ENCODE data around the gene ARHGAP25. TPM values are rescaled to one million over a fixed set of nuclear protein-coding genes. Genes with fewer than 3 reads are reported as not detected.

The ARHGAP25 gene
- total RNA-seq, 1 donor from 2014 or later, result 31.8 TPM

DNA sequence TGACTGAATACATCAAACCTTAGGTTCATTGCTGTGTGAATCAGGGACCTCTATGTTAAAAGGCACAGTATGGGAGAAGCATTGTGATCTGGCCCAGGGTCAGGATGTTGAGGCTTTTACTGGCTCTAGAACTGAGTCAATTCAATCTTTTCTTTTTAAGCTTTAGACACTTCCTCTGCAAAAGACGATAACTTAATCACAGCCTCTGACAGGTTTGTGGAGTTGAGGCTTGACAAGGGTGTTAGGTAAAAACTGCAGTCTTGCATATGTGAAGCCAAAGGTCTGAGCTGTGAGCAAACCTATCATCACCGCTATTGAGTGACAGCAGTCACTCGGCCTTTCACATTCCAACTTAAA lies 17.3 kb upstream of the ARHGAP25 start:
- TF ChIP-seq, protein P1, sequence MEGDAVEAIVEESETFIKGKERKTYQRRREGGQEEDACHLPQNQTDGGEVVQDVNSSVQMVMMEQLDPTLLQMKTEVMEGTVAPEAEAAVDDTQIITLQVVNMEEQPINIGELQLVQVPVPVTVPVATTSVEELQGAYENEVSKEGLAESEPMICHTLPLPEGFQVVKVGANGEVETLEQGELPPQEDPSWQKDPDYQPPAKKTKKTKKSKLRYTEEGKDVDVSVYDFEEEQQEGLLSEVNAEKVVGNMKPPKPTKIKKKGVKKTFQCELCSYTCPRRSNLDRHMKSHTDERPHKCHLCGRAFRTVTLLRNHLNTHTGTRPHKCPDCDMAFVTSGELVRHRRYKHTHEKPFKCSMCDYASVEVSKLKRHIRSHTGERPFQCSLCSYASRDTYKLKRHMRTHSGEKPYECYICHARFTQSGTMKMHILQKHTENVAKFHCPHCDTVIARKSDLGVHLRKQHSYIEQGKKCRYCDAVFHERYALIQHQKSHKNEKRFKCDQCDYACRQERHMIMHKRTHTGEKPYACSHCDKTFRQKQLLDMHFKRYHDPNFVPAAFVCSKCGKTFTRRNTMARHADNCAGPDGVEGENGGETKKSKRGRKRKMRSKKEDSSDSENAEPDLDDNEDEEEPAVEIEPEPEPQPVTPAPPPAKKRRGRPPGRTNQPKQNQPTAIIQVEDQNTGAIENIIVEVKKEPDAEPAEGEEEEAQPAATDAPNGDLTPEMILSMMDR (IDR thresholded peaks at IDR 0.05), result no peak
- H3K27ac ChIP-seq, result no peak overlapping the region
- peaks cover 8% of the 10 kb centered on the region for H3K4me1 ChIP-seq
- intact Hi-C loops (cut with DNase I), result no loop called here
- no peak for DNase-seq
- no peak for ATAC-seq
- H3K4me3 ChIP-seq, result no peak overlapping the region
- no peaks in the 10 kb centered on the region for H3K36me3 ChIP-seq
- no peaks in the 10 kb centered on the region for H3K27me3 ChIP-seq
- no peaks in the 10 kb centered on the region for H3K9me3 ChIP-seq

- no peak overlapping the region for H3K4me3 ChIP-seq
- H3K4me1 ChIP-seq, result peaks cover 8% of the 10 kb centered on the region
- no peaks in the 10 kb centered on the region for H3K9me3 ChIP-seq
- no peaks in the 10 kb centered on the region for H3K36me3 ChIP-seq
- no peak for DNase-seq
- TF ChIP-seq, protein P1 (IDR thresholded peaks at IDR 0.05), result no peak
- ATAC-seq, result no peak
- no peak overlapping the region for H3K27ac ChIP-seq
- no peaks in the 10 kb centered on the region for H3K27me3 ChIP-seq
- intact Hi-C loops (cut with DNase I), result no loop called here
Observed at GRCh38 chr2:68719912-68720311, 14.7 kb upstream of the ARHGAP25 start.

- no peak for DNase-seq
Observed at GRCh38 chr2:68720665-68721064, 13.9 kb upstream of the ARHGAP25 start.

DNA sequence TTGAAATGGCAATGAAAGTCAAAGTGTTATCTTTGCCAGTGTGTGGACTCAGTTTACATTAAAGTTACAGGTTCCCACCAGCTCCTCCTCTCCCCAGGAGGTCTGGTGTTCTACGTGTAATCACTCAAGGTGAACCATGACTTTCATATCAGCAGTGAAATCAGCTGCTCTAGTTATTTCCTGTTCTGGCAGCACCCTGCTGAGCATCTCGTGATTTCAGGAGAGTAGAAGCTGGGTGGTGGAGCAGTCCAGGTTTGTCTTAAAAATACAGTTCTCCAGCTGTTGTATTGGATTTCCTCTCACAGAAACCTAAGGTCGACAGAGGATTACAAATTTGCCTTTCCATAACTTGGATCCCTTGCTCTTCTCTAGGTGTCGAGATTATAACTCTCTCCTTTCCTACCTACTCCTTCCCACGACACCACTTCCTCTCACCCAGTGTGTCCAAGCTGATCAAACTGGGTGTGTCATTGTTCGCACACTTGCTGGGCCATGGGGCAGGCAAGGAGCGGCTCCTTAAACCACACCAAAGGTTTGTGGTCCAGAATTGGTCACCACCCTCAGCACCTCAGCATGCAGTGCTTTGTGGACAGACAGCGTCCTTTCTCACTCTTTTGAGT lies 13.0 kb upstream of the ARHGAP25 start:
- H3K27ac ChIP-seq, result peak overlapping the region; percentile 30
- no peaks in the 10 kb centered on the region for H3K9me3 ChIP-seq
- ATAC-seq, result peak; percentile 52
- TF ChIP-seq, protein P1 (IDR thresholded peaks at IDR 0.05), result no peak
- DNase-seq, result no peak
- no peaks in the 10 kb centered on the region for H3K27me3 ChIP-seq
- no peak overlapping the region for H3K4me3 ChIP-seq
- H3K4me1 ChIP-seq, result peaks cover 8% of the 10 kb centered on the region
- no peaks in the 10 kb centered on the region for H3K36me3 ChIP-seq
- intact Hi-C loops (cut with DNase I), result no loop called here

More at GRCh38 chr2:68720665-68721064, 13.9 kb upstream of the ARHGAP25 start:
- H3K36me3 ChIP-seq, result no peaks in the 10 kb centered on the region
- H3K27me3 ChIP-seq, result no peaks in the 10 kb centered on the region
- peaks cover 8% of the 10 kb centered on the region for H3K4me1 ChIP-seq
- intact Hi-C loops (cut with DNase I), result no loop called here
- TF ChIP-seq, protein P1 (IDR thresholded peaks at IDR 0.05), result no peak
- H3K27ac ChIP-seq, result no peak overlapping the region
- no peak overlapping the region for H3K4me3 ChIP-seq
- no peaks in the 10 kb centered on the region for H3K9me3 ChIP-seq
- no peak for ATAC-seq

DNA sequence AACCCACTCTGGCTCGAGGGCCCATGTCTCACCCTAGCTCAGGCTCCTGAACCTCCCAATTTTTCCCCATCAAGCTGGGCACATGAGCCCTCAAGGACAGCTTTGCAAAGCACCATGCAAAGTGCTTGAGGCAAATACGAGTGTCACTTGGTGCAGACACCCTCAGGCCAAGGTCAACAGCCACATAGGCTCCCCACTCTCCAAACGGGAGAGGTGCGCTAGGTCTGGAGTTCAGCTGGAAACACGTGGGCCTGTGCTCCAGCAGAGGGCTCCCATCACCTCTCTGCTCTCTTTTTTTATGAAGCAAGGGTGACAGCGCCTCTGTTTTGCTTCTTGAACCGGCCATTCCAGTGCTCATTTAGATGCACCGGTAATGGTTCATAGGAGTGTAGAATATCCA lies 11.9 kb upstream of the ARHGAP25 start:
- TF ChIP-seq, protein P1 (IDR thresholded peaks at IDR 0.05), result no peak
- no peaks in the 10 kb centered on the region for H3K9me3 ChIP-seq
- ATAC-seq, result no peak
- no peaks in the 10 kb centered on the region for H3K27me3 ChIP-seq
- no peak for DNase-seq
- no peaks in the 10 kb centered on the region for H3K36me3 ChIP-seq
- no peak overlapping the region for H3K4me3 ChIP-seq
- peaks cover 8% of the 10 kb centered on the region for H3K4me1 ChIP-seq
- intact Hi-C loops (cut with DNase I), result no loop called here
- no peak overlapping the region for H3K27ac ChIP-seq

DNA sequence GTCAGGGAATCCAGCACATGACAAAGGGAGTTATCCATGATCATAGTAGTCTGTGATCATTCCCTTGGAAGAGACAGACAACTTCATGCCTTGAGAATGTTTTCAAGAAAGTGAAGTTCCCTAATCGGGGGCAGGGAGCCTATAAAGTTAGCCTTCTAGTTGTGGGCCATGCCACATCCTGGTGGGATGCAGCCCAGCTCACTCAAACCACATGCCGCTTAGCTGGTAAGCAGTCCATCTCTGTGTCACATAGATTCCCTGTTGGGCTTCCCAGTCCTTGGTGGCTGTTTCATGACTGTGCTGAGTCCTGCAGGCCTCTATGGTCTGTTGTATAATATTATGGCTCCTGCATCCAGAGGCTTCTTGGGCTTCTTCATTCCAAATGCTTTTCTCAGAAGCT lies 11.4 kb upstream of the ARHGAP25 start:
- intact Hi-C loops (cut with DNase I), result no loop called here
- no peak for ATAC-seq
- DNase-seq, result no peak

More for the DNA sequence above, 11.4 kb upstream of the ARHGAP25 start:
- Histone ChIP-seq H3K27ac (no peak overlapping the region), H3K4me3 (no peak overlapping the region), H3K9me3 (no peaks in the 10 kb centered on the region), H3K36me3 (no peaks in the 10 kb centered on the region), H3K4me1 (peaks cover 8% of the 10 kb centered on the region), H3K27me3 (no peaks in the 10 kb centered on the region)
- TF ChIP-seq, protein P1 (IDR thresholded peaks at IDR 0.05), result no peak

Data from upper lobe of right lung (tissue), 1 donor.